UCSD-AML1 (cell line): ENCODE measurements around the gene GLT1D1.

Experiments
- DNase-seq: peaks from one replicate; lab custom pipeline; 2025; ENCODE audit not compliant: unreplicated experiment; lab: John Stamatoyannopoulos, UW

GLT1D1 gene

DNA sequence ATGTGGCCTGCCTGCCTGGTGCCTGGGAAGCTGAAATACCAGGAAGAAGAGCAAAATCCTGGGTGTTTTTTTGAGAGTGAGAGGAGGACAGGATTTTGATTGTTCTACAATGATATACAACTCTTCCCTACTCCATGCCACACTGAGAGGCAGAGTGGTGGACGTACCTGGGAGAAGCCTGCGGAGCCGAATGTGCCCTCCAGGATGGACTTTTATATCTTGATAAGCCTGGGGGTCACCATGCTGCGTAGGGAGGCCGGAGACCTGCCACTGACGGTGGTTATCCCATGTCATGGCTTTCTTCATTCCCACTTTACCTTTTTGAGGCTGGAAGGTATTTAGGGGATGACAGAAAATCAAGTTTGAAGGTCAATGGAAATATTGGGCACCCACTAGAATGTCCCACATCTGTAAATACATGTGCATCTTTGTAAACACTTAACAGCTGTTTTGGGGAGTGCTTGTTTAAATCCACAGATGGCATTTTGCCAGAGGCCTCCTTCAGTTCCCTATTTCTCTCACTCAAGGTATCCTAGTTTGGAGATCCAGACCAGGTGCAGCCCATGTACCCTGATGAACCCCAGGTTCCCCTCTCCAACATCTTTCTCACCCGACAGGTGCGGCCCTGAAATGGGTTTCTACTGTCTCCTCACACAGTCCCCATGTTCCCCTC lies 1.1 kb upstream of the GLT1D1 start:
- no peak for DNase-seq

DNA sequence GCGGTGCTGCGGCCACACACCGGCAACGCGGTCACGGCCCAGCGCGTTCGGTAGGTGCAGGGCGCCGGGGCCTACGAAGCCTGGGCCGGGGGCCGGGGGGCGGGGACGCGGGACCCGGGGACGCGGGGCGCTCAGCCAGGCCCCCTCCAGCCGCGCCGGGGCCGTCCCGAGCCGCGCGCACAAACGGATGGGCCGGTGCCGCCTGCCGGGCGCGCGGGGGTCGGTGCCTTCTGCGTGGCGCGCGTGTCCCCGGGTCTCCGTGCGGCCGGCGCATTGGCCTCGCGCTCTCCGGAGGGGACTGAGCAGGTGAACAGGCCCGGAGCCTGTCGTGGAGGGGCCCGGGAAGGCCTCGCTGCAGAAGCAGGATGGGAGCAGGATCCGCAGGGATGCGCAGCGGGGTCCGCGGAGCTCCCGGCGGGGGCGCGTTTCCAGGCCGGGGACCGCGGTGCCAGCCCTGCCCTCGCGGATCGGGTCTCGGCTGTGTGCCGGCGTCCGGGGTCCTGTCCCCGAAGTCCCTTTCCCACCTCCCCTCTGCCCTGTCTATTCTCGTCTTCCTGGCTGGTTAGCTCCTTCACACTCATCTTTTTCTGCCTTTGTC lies 421 bp downstream of the GLT1D1 start:
- no peak for DNase-seq

DNA sequence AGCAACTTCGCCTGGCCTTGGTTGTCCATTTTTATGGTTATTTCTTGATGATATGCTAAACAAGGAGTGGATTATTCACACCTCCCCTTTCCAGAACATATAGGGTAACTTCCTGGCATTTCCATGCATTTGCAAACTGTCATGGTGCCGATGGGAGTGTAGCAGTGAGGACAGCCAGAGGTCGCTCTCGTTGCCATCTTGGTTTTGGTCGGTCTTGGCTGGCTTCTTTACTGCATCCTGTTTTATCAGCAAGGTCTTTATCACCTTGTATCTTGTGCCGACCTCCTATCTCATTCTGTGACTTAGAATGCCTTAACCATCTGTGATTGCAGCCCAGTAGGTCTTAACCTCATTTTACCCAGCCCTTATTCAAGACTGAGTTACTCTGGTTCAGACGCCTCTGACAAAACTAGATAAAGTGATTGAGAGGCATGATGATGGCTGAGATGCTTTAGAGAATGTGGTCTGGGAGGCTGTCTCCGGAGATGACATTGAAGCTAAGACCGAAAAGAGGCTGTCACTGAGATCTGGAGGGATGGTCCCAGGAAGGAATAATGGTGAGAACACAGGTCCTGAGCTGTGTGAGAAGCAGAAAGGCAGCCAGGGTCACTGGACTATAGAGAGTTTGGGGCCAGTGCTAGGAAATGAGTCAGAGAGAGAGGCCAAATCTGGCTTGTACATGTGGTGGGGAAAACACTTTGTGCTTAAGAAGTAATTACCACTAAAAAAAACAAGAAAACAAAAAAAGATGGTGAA lies 2.9 kb downstream of the GLT1D1 start:
- DNase-seq: no peak

DNA sequence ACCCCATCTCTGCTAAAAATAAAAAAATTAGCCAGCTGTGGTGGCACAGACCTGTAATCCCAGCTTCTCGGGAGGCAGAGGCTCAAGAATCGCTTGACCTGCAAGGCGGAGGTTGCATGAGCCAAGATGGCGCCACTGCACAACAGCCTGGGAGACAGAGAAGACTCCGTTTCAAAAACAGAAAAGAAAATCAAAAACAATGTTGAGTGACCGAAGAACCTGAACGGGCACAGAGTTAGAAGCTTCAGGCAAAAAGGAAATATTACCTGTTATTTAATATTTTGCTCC lies 3.5 kb downstream of the GLT1D1 start:
- DNase-seq: no peak

DNA sequence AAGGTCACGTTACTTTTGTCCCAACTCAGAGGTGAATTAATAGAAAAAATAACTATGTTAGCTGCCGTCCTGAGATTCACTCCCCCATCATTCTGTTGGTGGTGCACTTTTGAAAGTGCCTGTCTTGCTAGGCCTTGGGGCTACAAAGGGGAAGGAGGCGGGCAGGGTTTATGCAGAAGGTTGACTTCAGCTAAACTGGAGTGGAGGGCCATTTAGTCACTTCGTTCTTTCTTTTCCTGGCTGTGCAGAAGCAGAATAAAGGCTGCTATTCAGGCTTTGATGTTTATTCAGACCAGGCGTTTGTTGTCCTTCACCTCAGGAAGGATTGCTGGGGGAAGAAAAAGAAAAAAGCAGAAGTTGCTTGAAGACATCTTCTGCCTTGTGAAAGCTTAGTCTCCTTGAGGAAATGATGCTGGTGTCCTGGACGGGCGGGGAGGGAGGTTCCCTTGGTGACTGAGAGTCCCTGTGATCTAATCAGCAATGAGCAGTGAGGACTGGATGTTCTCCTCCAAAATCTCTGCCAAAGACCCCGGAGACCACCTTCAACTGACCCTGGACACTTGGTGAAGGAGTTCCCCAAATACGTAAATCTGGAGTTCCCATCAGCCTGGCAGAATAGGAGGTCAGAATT lies 4.0 kb downstream of the GLT1D1 start:
- no peak for DNase-seq

DNA sequence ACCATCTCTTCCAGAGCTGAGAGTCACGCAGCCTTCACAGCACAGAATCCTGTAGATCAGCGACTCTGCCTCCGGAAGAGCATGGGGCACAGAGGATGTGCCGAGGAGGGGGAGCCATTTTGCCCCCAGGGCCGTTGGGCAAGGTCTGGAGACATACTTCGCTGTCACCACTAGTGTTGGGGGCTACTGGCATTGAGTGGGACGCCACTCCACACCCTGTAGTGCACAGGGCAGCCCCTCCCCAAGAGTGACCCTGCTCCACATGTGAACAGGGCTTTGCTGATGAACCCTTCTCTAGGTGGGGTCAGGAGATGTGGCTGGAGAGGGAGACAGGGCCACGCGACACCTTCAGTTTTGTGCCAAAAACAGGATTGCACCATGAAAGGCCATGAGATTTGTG lies 6.0 kb downstream of the GLT1D1 start:
- DNase-seq: no peak

DNA sequence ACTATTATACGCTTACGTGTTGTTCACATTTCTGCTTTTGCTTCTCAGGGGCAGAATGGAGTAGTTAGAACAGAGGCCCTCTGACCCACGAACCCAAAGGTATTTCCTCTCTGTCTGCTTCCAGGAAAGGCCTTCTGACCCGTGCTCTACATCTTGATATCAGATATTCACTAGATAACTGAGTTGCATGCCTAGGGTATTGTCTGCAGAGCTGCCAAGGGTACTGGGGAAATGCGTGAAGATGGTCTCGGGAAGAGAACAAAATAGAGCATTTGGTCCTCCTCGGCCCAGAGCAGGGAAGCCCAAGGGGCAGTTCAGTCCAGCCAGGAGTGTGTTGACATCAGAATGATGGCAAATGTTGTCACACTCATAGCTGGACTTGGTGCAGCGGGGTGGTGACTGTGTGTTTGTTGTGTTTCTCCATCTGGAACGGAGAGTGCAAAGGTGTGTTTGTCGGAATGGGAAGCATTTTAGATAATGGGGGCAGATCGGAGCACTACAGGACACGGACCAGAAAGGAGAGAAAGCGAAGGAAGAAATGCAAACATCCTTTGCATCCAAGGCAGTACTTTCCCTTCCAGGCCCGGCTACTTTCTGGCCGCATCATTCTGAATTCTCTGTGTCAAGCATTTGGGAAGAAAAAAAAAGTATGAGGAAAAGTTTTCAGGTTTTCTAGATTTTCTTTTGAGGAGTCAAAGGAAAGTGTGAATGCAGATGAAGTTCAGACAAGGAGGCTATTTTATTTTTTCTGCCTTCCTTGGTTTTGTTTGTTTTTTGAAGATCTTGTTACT lies 8.1 kb downstream of the GLT1D1 start:
- no peak for DNase-seq

DNA sequence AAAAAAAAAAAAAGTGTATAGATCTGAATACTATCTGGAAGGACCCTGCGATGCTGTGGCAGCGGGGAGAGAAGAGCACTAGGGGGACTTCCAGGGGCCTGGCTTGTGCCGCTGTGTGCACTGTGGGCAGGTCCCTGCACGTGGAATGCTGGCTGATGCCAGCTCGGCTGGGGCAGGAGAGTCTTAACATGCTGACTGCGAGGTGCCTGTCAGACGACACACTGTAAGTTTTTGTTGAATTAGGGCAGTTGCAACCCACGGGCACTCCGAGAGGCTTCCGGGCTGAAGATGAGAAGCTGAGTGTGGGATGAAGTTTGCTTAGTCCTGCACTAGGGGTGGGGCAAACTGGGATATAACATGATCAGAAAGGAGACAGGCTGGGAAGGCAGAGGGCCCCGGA lies 10.7 kb downstream of the GLT1D1 start:
- DNase-seq: no peak

DNA sequence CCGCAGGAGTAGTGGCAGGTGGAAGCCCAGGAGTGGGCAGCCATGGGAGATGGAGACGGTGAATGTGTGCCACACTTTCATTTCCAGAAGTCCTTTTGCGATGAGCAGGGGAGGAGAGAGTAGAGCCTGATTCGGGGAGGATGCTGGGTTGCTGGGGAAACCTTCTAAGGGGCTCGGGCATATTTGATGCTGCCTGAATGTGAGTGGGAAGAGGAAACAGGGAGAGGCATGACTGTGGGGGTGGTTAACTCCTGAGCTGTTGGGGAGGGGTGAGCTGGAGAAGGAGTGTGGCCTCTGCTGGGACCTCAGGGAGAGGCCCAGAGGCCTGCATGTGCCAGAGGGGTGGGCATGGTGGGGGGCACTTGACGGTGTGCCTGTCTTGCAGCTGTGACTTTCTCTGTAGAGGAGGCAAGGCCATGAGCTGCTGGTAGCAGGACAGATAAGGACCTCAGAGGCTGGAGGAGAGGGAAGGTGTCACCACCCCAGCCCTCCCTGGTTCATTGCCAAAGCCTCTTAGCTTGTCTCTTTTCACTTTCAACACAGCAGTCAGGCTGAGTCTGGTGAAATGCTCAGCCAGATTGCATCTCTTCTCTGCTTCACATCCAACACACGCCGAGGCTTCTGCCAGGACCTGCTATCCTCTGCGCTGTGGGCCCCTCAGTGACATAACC lies 11.4 kb downstream of the GLT1D1 start:
- DNase-seq: no peak

DNA sequence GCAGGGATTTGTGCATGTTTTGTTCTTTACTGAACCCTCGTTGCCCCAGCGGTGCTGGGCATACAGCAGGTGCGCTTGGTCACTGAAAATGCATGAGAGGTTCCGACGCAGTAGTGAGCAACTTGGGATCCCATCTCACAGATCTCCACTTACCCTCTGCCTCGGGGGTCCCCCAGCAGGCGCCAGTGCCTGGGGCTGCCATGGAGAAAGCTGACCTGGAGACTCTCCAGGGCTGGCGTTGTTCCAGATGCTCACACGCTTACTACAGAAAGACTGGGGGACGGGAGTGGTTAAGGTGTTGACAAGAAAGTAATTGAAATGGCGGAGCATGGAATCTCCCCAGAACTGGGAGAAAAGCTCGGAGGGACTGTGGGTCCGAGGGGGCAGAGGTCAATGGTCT lies 14.2 kb downstream of the GLT1D1 start:
- DNase-seq: no peak

DNA sequence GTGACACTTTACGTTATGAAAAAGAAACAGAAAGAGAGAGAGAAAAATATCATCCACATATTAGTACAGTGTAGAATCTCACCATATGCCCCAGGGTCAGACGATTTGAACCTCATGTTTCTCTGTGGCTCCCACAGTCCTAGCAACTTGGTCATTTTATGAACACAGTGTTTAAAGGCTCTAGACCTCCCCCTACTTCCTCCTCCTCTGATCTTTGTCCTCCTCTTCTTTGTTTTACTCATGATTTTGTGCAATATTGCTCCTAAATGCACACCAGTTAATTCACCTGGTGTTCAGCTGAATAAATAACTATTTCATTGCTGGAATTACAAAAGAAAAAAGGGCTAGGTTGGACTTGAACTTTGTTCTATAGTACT lies 18.2 kb downstream of the GLT1D1 start:
- no peak for DNase-seq

DNA sequence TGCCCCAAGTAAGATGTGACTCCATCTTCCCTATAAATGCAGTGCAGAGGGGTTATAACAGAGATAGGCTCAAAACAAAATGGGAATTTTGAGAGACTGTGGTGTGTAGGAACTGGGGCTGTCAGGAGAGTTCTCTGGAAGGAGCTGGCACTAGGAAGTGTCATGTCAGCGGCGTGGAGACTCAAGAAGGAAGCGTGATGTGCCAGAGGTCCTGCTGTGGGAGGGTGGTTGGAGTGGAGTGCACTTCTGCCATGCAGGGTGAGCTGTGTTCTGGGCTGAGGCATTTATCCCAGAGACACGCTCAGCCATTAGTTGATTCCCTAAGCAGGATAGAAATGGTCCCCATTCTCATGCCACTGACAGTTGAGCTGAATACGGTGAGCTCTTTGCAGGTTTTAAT lies 19.0 kb downstream of the GLT1D1 start:
- no peak for DNase-seq

DNA sequence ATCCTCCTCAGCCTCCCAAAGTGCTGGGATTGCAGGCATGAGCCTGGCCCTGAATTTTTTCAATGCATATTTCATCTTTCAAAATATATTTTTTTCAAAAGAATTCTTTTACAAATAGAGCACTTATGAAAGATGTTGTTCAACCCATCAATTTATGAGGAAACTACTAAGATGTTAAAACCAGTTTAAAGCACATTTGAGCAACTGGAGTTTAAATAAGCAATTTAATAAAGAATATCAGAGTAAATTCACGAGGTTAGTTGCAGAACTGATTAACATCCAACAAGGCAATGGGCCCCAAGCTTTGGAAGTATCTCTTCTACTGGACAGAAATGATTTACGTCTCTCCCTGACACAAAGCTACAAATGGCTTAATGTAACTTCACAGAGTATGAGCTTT lies 23.3 kb downstream of the GLT1D1 start:
- DNase-seq: no peak

DNA sequence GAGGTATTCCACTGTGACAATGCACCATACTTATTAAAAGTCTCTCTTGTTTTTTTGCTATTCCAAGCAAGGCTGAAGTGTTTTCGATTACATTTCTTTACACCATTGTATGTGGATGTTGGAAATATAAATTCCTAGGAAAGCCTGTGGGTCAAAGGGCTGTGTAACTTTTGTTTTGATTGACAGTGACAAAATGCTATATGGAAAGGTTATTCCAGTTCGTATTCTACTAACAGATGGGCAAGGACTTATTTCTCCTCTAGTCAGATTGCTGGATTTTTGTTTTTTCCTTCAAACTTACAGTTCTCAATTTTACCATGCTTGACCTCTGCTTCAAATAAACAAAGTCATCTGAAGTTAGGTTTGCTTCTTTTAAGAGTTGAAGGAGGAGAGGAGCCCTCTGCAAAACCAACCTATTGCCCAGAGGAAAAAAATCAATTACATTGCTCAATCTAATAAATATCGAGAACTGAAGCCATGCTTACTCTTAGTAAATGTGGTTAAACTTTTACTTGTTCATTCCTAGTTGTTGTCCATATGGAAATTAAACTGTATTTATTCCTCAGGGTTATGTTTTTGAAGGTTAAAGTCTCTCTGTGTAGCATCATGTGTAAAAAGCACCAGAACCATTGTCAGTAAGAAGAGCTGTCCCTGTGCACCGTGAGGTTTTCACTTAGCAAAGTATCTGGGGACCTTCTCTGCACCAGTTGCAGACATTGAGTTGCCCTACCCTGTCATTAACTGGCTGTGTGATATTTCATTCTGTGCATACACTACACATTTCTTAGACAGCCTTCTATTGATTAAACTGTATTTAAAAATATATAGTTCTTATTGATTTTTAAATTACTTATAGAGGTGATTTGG lies 26.9 kb downstream of the GLT1D1 start:
- no peak for DNase-seq

DNA sequence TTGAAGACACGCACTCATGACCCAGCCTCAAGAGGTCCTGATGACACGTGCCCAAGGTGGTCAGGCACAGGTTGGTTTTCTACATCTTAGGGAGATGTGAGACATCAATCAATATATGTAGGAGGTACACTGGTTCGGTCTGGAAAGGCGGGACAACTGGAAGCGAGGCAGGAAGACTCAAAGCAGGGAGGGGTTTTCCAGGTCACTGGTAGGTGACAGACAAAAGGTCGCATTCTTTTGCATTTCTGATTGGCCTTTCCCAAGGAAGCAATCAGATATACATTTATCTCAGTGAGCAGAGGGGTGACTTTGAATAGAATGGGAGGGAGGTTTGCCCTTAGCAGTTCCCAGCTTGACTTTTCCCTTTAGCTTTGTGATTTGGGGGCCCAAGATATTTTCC lies 38.6 kb downstream of the GLT1D1 start:
- no peak for DNase-seq

DNA sequence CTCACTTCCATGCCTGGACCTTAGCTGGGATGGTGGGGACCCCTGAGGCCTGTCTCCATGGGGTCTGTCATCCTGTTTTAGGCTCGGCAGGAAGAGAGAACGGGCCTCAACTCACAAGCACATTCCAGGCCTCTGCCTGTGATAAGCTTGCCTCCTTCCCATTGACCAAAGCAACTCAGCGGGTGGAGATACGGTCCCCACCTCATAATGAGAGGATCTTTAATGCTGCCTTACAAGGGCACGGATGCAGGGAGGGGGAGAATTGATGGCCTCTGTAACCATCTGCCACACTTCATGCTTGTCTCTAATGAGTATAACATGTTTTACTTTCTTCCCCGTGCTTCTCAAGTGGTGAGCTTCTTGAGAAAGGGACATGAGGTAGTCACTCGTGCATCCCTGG lies 50.0 kb downstream of the GLT1D1 start:
- no peak for DNase-seq

DNA sequence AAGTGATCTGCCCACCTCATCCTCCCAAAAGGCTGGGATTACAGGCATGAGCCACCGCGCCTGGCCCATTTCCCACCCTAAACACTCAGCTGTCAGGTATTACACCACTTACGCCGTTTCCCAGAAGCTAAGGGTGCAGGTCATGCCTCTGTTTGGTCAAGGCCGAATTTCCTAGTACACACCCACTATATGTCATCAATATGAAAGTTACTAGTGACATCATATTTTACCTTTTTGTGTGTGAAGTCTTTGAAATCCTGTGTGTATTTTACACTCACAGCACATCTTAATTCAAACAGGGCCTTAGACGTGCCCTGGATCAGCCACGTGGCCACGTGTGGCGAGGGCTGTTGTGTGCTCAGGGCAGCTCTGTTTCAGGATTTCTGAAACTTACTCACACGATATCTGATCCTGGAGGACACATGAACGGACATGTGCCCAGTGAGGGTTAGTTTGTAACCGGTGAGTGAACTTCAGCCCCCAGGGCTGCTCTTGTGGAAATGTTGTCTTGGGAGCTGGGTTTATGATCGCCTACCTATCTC lies 51.8 kb downstream of the GLT1D1 start:
- no peak for DNase-seq

DNA sequence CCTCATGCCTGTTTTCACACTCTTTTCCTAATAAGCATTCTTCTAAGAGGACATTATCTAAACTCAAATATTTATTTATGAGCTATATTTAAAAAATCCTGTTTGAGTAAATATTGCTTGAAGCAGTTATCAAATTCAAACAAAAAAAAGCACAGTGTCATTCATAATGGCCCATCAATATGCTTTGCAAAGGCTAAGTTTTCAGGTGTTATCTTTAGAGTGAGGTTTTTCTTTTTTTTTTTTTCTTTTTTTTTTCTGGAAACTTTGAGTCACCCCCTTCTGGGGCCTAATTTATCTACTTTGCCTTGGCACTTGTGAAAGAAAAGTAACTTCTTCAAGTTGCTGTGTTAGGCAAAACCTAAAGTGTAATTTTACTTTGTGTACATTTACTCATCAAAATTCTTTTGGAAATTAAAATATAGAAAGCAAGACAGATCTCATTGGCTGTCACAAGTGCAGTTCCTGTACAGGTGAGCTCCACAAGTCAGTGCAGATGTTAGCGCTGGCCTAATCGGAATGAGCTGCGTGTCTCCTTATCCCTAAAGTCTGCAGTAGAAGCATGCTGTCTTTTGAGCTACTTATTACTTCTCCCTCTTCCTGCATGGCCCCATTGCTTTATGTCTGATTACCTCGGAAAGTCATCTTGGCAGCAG lies 53.3 kb downstream of the GLT1D1 start:
- DNase-seq: no peak

DNA sequence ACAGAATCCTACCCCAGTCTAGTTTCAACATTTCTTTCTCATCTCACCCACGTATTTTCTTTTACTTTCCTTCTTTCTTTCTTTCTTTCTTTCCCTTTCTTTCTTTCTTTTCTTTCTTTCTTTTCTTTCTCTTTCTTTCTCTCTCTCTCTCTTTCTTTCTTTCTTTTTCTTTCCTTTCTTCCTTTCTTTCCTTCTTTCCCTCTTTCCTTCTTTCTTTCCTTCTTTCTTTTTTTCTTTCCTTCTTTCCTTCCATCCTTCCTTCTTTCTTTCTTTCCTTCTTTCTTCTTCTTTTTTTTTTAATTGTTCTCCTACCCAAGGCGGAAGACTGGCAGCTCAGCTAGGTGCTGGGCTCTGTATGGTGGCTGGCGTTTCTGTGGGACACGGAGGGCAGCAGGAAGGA lies 55.0 kb downstream of the GLT1D1 start:
- DNase-seq: no peak
